Activated gamma-delta T cell (primary cell): ENCODE measurements around the gene GHRH.

Experiments
- DNase-seq: peaks from one replicate; lab custom pipeline; 2025; lab: John Stamatoyannopoulos, UW

The GHRH gene

DNA sequence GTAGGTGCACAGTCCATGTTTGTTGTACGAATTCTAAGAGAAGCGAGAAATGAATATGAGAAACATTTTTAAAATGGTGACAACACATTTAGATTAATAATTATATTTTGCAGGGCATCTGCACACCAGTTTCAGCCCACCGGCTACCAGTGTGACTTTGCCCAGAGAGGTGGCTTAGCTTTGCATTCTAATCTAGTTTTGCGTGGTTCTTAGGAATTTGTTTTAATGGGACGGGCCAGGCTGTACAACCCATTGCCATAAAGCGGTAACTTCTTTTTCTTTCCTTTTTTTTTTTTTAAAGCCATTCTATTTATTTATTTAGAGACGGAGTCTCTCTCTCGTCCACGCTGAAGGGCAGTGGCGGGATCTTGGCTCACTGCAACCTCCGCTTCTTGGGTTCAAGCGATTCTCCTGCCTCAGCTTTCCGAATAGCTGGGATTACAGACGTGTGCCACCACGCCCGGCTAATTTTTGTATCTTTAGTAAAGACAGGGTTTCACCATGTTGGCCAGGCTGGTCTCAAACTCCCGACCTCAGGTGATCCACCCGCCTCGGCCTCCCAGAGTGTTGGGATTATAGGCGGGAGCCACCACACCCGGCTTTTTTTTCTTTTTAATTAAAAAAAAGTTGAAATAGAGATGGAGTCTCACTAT lies 28.7 kb upstream of the GHRH start:
- DNase-seq = no peak

DNA sequence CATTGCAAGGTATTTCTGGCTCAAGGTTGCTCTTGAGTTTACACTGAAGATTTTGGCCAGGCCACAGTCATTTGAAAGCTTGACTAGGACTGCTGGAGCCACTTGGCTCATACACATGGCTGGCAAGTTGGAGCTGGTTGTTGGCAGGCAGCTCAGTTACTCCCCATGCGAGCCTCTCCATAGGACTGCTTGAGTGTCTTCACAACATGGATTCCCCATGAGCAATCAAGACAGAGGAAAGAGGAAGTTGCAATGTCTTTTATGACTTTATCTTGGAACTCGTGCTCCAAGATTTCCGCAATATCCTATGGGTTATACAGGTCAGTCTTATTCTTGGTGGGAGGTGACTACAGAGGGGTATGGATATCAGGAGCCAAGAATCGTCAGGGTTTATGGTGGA lies 26.5 kb upstream of the GHRH start:
- no peak for DNase-seq

GRCh38 chr20:37285664-37286374 lies 24.2 kb upstream of the GHRH start:
- DNase-seq = no peak

DNA sequence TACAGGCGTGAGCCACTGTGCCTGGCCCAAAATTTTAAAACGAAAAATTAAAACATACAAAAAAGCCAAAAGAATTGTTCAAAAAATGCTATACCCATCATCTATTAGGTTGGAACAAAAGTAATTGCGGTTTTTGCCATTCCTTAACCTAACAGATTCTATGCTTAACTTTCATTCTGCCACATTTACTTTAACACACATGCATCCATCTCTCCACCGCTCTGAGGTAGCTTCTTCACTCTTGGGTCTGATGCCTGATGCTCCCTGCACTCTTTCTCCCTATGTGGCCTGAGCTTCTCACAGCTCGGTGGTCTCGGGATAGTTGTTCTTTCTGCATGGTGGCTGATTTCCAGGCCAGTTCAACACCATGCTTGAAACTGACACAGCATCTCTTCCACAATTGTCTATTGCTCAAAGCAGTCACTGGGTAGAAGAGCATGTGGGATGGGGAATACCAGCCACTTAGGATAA lies 23.1 kb upstream of the GHRH start:
- no peak for DNase-seq

DNA sequence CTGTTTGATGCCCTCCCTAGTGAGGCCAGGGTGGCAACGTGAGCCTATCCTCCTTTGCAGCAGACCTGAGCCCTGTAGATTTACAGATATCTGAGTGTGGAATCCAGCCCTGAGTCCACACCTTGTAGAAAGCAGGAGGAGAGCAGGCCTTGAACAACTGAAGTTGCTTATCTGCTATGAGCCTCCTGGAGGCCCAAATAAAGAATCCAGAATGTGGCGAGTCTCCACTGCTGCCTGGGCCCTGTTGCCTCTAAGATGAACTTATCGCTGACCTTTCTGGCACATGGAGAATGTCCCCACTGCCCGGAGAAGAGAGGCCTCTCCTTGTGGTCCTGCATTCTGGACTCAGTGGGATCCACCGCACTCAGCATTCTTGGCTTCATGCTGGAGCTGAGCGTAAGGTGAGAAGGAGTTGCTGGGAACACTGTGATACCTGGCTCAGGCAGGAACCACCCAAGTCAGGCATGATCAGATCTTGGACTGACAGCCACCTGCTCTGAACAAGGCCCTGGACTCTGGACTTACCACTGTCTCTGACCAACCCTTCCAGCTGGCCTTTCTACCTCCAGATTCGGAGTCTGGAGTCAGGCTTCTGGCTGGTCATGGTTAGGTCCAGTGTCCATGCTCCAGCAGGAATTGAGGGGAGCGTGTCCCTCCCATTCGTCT lies 22.0 kb upstream of the GHRH start:
- no peak for DNase-seq

DNA sequence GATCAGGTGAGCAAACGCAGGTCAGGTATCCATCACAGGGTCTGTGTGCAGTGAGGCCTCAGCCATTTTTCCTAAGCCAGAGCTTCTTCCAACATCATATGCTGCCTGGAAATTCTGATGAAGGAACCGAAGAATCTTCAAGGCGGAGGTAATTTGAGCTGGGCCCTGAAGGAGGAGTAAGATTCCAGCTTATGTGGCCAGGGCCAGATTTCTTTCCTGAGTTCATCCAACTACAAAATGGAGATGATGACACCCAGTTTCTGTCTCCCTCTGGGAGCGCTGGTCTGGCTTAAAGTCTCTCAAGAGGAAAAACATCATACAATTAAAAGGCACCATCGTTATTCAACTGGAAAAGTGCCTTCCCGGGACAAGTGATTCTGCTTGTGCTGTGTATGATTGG lies 20.9 kb upstream of the GHRH start:
- no peak for DNase-seq

DNA sequence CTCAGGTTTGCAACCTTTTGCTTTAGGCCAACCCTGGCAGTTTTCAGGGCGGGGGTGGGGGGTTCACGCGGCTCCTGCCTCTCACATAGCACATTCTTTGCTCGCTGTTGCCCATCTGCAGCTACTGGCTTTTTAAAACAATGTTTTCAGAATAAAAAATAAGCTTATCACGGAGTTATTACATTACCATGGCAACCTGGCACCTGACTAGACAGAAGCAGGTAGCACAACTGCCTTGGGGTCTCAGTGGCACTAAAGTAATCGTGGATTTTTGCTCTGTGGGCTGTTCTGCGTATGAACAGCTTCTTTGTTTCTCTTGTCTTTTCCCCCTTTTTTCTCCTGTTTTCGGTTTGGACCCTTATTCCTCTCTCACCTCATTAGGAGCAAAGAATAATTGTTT lies 18.8 kb upstream of the GHRH start:
- no peak for DNase-seq

DNA sequence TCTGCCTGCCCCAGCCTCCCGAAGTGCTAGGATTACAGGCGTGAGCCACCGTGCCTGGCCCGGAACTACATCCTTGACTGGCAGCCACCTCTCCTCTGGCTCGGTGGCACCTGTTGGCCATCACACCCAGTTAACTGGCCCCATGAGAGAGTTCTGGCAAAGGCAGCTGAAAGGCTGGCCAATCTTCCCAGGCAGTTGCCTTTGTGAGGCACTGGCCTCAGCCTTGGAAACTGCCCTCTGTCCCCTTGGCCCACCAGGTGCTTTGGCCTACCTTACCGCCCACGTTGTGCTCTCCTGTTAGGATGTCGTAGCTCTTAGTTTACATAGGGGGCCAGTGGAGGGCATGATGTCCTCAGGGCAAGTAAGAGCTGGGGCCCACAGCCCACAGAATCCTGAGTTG lies 18.2 kb upstream of the GHRH start:
- no peak for DNase-seq

- DNase-seq = no peak
These were observed 17.5 kb upstream of the GHRH start for GRCh38 chr20:37278966-37279590.

DNA sequence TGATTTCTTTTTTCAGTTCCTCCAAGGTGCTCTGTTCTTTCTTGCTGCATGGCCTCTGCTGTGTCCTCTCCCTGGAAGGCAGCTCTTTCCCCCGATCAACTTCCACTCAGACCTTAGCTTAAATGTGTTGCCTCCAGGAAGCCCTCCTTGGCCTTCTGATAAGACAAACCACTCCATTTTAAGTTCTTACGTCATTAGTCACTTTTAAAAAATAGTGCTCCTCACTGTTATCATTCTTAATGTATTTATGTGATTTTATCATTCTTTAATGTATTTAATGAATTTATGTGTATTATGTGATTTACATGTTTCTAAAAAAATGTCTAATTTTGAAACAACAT lies 15.6 kb upstream of the GHRH start:
- no peak for DNase-seq

DNA sequence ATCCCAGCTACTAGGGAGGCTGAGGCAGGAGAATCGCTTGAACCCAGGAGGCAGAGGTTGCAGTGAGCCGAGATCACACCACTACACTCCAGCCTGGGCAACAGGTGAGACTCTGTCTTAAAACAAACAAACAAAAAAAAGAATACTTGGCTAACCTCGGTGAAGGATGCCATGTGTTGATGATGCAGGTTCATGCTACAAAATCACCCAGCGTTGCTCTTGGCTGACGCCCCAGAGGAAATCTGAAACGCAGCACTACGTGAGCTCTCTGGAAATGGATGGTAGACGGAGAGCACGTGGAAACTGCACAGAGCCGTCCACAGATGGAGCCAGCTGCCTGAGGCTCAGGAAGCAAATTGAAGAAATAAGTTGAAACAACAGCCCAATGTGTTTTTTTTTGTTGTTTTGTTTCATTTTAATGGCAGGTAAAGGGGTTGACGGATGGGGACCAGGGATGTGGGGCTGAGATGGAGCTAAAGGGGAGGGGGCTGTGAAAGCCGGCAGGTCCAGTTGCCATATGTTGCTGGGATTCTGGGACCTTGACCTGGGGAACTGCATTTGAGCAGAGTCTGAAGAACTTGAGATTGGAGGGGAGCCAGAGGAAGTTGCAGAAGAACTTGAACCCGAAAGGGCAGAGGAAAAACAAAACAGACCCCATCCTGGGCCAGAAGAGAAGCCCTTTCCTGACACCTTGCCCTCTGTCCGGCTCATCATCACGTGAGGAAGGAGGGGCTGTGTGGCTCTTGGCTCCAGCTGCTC lies 15.1 kb upstream of the GHRH start:
- no peak for DNase-seq

DNA sequence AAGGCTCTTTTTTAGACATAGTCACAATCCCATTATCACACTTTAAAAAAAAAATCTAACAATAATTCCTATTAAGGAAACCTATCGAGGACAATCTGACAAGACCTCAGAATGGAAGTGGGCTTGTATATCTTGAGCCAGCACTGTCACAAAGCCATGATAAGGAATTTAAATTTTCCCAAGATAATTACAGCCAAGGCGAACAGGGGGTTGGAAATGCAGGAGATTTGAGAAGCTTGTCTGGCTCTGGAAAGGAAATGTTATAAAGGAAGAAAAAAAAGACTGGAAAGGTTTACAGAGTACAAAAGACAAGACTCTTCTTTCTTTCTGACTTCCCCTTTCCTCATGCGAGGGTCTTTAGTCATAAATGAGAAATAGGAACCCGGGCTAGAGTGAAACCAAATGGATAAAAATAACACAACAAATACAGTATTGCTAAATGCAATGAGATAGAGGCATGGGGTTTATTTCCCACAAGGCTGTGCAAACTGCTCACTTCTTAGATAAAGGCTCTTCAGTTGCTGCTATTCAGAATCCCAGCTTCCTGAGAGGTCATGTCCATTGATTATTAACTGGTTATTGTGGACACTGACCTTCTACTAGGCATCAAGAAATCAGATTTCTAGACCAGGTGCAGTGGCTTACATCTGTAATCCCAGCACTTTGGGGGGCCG lies 13.4 kb upstream of the GHRH start:
- DNase-seq = no peak

DNA sequence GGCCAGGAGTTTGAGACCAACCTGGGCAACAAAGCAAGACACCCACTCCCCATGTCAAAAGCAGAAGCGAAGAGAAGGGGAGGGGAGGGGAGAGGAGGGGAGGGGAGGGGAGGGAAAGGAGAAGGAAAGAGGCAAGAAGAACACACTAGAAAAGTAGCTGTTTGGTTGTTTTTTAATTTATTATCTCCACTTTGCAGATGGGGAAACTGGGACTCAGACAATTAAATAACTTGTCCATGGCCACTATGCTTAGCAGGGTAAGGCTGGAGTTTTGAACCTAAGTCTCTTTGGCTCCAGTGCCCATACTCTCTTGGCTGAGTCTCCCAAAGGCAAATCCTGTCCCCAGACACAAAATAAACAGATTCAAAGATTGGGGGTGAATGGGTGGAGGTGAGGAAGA lies 12.4 kb upstream of the GHRH start:
- no peak for DNase-seq

GRCh38 chr20:37271421-37271768 lies 9.8 kb upstream of the GHRH start:
- DNase-seq = no peak

DNA sequence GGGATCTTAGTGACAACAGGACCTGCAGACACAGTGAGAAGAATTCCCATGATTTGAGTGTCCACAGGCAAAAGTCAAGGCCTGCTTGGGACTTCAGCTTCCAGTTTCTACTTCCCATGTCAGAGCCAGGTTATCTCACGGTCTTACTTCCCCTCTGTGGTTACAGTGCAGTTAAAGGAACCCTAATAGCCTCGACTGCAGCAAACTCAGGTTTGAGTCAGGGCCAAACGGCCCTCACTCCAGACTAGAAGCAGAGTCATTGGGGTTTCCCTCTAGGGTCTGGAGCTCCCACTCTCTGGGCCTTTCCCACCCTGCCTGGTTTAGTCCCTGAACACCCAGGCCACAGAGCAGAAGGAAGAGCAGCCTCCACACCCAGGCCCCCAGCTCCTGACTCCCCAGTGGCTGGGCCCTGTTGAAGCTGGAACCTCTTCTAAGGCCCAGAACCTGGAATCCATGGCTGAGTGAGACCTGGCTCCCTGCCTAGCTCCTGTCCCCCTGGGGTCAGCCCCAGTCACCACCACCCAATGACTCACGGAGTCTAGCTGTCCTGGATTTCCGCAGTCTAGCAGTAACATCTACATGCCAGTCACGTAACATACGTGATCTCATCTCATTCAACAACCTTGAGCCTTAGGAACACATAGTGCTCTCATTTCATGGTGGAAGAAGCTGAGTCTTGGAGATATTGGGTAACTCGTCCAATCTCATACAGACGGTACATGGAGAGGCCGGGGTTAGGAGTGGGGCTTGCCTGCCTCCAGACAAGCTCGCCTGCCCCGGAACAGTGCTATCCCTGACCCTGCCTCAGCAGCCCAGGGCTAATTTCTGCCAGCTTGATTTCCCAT lies 9.2 kb upstream of the GHRH start:
- DNase-seq = no peak

DNA sequence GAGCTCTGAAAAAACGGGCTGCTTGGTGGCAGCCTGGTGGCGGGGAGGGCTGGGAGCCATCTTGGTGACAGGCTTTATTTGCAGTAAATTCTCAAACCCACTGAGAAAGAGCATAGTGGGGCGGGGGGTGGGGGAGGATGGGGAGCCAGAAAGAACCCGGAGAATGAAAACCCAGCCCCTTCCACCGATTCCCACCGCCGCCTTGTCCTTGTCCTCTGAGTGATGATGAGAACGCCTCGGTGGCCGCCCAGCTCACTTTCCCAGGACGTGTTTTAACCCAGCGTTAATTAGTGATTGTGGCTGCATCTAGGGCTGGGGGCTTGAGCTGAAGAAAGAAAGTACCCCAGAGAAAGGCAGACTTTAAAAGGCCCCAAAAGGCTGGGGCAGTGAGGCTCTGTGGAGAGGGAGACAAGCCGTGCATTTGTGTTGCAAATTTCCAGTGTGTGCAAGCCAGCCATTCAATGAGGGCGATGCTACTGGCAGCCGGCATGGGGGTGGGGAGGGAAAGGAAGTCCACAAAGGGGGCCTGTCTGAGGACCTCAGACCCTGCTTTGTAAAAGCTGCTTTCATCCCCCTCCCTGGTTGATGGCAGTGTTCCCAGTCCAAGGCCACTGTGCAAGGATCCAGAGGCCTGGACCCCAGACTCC lies 6.2 kb upstream of the GHRH start:
- DNase-seq = no peak

GRCh38 chr20:37266940-37267666 lies 5.5 kb upstream of the GHRH start:
- no peak for DNase-seq

GRCh38 chr20:37265152-37265551 lies 3.5 kb upstream of the GHRH start:
- DNase-seq = no peak

- no peak for DNase-seq
These were observed 2.1 kb upstream of the GHRH start for GRCh38 chr20:37263686-37264085.

DNA sequence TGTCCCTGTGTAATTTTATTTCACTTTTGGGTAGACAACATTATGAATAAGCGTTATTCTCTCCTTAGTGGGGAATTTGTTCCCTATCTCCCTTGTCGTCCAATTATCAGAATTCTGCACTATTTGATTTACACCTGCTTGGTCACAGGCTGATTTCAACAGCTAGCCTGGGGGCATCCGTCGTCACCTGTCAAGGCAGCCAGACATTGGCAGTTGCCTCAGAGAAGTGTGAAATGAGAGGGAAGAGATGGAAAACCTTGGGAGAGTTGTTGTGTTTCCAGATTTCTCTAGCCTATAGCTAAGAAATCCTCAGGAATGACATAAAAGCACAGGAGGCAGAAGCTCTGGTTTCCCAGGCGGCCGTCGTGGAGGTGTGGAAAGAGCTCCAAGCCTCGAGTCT lies 891 bp upstream of the GHRH start:
- DNase-seq = no peak
